Stimulated activated CD4-positive, alpha-beta T cell treated with anti-CD3 and anti-CD28 coated beads, Interleukin-15, amount 100 ng/mL, for 1 hour (primary cell): ENCODE data around the gene RTN4RL2.
"Not testable (repeated sequence)": the region's sequence is repeated elsewhere in the genome, so short reads cannot be mapped to it uniquely, and the experiment has no call there.

ENCODE experiments used
- DNase-seq, 2 donors: peaks; one replicate each; pipeline ENCODE4 v3.0.0-alpha.2; 2020; ENCODE audit warnings: low read depth in 1 of 2, low spot score in 1 of 2

Gene RTN4RL2

DNA sequence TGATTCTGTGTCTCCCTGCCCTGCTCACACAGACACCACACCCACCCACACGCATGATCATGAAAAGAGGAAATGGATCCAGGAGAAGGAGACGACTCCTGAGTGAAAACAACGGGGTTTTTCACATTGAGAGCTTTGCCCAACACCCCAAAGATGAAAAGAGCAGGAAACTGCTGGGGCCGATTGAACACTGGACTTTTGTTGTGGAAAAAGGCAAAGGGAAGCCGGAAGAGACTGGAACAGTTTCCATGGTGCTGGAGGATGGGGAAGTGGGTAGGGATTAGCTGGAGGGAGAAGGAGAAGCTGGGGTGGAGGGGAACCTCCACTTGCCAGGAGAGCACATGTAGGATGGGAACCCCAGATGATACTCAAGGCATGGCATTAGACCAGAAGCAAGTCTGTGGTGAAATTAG lies 28.2 kb upstream of the RTN4RL2 start:
- DNase-seq = no peak

DNA sequence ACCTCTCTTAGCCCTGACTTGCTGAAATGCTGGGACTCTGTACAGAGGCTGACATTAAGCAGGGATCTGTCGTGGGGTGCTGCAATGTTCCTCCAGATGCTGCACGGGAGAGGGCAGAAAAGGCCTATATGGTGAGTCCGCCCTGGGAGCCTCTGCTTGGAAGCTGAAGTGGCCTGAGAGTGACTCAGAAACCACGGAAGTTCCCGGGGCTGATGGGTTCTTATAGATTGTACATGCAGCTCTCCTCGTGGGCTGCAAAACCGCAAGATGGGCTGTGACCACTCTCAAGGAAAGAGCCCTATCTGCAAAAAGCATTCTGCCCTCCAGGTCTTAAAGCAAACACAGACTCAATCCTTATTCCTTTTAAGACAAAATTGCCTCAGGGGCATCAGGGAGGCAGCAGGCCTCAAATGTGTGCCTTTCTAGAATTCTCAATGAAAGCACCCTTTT lies 27.6 kb upstream of the RTN4RL2 start:
- no peak for DNase-seq

DNA sequence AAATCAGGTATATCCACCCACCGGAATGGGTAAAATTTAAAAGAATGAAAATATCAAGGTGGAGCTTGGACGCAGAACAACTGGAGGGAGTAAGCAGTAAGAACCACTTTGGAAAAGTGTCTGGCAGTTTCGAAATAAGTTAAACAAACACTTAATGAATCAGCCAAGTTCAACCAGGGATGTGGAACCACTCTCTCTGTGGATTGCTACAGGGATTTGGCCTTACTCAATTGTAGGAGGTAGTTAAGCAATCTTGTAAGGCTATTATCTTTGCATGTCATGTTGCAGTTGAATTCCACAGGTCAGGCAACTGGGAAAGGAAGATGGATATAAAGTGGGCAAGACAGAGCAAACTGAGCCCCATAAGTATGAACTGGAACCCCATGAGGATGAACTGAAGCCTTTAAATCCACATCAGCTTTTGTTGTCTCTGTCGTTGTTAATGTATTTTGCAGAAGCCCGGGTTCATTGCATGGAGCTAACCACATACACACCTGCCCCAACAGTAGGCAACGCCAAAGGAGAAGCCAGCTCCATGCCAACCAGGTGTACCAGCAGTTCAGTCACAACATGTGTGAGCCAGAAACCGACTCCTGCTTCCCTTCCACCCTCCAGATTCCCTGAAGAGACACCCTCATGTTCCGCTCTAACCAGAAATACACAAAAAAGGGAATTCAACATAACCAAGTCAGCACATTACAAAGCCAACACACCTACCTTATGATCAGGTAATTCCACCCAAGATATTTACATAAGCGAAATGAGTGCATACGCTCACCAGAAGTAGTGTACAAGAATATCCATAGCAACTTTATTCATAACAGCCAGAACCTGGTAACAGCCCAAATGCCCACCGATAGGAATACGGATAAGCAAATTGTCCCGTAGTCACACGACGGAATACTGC lies 25.4 kb upstream of the RTN4RL2 start:
- no peak for DNase-seq

DNA sequence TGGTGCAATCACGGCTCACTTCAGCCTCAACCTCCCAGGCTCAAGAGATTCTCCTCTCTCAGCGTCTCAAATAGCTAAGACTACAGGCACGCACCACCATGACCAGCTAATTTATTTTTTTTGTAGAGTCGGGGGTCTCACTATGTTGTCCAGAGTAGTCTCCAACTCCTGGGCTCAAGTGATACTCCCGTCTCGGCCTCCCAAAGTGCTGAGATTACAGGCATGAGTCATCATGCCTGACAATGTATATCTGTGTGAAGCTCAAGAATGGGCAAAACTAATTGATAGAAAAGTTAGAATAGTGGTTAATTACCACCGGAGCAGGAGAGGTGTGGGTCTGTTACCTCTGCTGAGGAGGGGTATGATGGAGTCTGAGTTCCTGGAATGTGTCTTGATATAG lies 24.3 kb upstream of the RTN4RL2 start:
- DNase-seq = no peak

DNA sequence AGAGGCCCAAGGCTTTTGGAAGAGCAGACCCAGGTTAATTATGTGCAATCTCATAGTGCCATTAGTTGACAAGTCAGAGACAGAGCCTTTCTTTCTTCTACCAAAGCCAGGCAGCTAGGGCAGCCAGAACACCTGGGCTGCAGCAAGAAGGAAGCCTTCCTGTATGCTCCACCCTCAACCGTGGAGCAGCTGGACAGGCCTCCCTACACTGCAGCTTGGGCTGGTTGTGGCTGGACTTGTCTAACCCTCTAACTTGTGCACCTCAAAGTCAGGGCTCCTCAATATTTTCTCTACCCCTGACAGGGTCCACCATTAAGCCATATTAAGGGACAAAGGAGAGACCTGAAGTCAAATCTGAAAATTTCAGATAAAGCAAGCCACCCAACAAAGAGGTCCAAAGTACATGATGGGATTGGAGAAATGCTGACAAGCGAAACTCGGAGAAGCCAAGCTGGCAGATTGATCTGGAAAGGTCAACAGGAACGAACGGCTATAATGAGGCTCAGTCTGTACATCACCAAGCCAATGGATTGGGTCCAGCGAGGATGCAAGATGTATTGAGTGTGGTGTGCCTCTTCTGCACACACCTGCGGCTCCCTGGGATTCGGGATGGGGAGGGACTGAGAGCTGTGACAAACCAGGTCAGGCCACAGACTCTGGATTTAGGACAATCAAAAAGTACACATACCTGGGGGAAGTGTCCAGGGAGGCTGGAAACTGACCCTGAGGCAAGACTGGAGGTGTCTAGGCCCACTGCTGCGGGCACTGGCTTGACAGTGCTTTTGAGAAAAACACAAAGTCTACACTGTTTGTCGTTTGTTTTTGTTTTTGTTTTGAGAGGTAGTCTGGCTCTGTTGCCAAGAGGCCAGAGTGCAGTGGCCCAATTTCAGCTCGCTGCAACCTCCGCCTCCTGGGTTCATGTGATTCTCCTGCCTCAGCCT lies 21.7 kb upstream of the RTN4RL2 start:
- DNase-seq = no peak

DNA sequence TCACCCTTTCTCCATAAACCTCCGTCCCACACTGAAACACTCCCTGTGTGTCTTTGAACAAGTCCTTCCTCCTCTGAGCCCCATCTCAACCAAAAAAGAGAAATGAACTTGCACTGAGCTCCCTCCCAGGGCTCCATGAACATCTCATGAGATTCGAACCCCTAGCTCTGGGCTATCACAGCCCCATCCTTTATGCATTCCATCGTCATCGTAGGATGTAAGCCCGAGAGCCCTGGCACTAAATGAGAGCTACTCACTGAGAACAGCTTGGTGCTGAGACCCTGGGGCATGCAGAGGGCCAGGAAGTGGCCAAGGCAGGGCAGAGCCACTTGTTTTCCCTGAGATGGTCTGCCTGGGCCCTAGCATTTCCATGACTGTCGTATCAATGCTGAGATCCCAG lies 20.5 kb upstream of the RTN4RL2 start:
- DNase-seq = no peak

DNA sequence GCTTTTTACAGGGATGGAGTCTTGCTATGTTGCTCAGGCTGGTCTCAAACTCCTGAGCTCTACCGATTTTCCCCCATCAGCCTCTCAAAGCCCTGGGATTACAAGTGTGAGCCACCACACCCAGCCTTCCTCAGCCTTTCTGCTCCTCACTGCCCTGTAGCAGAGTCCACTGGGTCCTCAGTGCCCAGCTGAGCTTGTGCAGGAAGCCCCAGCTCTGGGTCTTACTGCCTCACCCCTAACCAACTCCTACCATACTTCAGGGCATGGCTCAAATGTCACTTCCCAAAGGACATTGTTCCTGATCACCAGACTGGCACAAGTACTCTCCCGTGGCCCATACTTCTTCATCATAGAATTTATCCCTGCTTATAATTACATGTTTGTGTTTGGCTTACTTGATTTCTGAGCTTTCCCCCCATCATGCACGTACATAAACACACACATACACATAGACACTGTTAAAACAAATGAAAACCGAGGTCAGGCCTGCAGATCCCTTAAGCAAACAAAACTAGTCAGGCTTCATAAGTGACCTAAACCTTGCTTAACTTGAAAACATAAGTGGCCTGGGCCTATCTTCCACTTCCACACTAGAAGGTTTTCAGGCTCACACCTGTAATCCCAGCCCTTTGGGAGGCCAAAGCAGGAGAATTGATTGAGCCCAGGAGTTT lies 19.4 kb upstream of the RTN4RL2 start:
- no peak for DNase-seq

DNA sequence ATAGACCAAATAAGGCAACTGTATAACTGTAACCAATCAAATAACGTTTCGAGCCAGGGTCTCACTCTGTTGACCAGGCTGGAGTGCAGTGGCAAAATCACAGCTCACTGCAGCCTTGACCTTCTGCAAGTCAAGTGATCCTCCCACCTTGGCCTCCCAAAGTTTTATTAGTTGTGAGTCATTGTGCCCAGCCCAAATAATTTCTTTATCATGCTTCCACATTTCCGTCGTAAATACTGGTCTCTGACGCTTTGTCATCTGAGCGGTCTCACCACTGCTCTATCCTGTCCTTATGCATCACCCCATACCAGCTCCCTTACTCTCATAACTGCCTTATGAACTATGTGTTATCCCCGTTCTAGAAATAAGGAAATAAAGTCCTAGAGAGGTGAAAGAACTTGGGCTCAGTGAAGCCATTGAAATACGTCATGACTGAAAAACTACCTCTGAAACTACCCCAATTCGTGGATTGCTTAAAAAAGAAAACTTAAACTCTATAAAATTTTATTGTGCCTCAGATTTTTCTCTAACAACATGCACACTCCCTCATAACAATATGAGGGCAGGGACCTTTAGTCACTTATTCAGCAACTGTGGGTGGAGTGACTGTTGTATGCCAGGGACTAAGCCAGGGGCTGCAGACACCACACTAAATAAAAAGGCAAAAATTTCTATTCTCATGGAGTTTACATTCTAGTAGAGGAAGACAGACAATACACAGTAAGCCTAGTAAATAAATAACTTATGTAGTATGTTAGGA lies 15.8 kb upstream of the RTN4RL2 start:
- no peak for DNase-seq

DNA sequence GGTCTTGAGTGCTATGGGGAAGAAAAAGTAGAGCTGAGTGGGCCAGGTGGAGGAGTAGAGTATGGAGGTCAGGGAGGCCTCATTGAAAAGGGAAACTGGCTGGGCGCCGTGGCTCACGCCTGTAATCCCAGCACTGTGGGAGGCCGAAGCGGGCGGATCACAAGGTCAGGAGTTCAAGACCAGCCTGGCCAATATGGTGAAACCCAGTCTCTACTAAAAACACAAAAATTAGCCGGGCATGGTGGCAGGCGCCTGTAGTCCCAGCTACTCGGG lies 15.3 kb upstream of the RTN4RL2 start:
- not testable (repeated sequence) for DNase-seq

DNA sequence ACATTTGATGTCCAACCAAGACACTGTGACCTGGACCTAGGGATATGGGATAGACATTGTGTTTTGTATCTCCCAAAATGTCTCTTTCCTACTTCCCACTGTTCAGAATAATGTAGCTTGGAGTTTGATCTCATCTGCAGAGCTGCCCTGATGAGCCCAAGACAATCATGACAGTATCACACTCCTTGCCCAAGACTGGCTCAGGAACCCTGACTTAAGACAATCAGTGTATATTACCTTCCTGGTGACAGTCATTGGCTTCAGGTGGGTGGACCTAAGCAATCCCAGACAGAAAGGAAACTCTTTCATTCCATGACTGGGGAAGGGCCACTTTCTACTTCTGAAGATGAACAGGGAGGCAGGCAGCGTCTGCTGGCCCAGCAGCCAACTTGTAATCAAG lies 14.3 kb upstream of the RTN4RL2 start:
- no peak for DNase-seq

DNA sequence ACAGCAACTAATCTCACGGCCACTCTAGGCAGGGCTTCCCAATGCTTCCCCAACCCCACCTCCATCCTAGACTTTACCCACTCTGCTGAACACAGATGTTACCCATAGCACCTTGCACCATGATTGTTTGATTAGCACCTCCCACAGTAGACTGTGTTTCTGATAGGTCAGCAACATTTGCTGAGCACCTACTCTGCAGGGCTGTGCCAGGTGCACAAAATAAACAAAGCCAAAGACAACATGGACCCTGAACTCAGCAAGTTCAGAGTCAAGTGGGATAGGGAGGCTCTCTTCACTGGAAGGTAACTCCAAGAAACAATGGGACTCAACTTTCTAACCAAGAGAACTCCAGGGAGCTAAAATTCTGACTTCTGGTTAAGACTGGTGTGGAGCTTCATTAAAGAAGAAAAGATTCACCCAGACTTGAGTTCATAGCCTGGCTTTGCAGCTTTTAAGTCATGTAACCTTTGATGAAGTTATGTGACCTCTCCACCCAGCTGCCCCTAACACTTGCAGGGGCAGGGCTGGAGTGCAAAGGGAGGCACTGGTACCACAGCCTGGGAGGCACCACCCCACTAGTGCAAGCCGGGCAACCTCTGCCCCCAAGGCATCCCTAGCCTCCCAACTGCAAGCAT lies 6.7 kb upstream of the RTN4RL2 start:
- no peak for DNase-seq

DNA sequence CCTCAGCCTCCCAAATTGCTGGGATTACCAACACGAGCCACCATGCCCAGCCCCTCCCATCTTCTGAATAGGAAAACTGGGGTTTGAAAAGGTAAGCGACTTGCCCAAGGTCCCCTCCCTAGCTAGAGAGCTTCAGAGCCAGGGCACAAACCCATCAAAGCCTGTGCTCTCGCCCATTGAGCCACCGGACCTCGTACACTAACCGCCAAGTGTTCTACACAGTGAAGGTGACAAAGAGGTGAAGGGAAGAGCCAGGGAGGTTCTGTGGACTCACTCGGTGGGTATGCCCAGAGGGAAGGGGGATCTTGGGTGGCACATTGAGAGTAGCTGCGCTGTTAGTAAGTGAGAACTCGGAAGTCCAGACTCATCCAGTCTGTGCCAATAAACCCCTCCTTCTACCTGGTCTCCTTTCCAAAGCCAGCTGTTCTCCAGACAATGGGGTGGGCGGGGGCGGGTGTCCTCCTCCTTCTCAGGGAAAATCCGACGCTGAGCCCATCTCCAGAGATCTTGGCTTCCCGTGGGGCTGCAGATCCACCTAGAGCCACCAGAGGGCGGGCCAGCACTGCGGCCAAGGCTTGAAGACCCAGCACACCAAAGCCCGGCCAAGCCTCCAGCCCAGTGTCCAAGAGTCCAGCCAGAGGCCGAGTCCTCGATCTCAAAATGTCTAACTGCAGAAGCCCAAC lies 3.2 kb upstream of the RTN4RL2 start:
- peak; percentile 39 to 68 for DNase-seq

DNA sequence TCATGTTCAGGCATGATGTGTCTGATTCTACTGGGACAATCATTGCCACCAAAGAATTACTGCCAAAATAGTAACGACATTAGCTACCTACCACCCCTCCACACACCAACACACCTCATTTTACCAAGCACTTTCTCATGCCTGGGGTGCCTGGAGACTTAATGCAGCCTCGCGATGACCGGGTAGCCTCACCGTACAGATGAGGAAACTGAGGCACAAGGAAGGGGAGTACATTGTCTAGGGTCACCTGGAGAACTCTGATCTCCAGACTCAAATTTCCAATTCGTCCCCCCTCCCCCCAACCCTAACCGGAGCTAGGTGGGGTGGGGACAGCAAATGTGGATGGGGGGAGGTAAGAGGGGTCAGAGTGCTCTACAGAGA lies 2.7 kb upstream of the RTN4RL2 start:
- no peak for DNase-seq

DNA sequence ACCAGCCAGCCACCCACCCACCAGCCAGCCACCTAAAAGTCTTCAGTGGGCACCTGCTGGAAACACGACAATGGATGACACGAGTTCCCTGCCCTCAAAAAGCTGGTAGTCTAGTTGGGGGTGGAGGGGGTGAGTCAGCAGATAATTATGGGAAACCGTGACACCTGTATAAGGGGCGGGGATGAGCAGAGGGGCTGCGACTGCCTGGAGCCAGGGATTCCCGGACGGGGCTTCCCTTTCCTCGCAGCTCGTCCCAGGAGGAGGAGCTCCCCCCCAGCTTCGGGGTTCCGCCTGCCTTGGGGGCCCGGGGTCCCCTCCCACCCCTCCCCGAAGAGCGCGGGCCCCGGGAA lies 2.3 kb upstream of the RTN4RL2 start:
- no peak for DNase-seq

DNA sequence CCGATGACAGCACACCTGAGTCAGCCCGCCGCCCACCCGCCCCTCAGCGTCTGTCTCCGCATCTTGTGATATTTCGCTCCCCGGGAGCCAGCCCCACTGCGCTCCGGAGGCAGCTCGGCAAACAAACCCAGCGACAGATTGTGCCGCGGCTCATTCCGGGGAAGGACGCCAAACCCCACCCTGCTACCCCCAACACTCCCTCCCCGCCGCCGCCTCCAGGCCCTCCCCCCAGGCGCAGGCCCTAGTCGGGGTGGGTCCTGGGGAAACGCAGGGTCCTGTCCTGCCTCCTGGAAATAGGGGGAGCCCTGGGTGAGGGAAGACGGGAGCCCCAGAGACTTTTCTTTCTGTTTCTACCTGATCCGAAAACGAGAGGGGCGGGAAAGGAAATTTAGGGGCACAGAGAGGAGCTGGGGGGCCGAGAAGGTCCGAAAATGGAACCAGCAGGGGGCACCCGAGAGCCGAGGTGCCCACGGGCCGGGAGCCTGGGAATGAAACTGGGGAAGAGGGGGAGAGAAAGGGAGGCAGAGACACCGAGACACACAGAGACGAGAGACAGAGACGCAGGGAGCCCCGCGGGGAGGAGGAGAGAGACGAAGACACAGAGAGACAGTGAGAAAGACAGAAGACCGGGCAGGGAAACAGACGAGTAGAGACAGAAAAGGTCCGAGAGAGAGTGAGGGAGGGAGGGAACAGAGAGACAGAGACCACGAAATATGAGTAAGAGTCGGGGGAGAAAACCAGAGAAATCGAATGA lies 1.7 kb upstream of the RTN4RL2 start:
- peak in 1 of 2 donors; percentile 61 for DNase-seq

DNA sequence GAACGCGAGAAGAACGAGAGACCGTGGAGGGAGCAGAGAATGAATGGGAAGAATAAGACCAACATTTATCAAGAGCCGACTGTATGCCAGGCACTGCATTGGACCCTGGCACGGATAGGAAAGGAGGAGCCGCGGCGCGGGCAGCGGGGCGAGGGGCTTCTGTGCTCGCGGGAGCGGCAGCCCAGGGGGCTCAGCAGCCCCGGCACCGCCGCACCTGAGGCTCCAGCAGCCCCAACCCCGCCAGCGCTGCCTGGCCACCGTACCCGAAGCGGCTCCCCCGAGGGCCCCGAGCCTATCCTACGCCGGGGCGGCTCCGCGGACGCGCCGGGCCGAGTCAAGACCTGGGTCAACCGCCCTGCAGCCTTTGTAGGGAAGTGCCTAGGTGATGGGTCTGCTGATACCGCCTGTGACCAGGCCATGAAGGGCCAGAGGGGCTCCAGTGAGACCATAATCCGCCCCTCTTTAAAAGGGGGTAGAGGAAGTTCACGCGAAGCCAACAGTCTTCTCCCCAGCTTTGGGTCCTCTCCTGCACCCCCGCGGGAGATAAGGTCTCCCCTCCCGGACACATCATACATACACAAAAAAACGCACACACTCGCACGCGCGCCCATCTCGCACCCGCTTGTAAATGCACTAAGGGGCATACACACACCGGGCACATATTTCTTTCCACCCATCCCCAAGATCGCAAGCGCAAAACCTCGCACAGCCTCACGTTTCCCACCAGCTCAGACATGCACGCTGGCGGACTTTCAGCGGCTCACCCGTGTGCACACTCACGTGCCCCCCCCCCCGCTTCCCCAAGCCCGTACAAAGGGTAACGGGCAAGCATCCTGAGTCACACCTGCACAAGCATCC lies 935 bp upstream of the RTN4RL2 start:
- DNase-seq = peak in 1 of 2 donors; percentile 12

DNA sequence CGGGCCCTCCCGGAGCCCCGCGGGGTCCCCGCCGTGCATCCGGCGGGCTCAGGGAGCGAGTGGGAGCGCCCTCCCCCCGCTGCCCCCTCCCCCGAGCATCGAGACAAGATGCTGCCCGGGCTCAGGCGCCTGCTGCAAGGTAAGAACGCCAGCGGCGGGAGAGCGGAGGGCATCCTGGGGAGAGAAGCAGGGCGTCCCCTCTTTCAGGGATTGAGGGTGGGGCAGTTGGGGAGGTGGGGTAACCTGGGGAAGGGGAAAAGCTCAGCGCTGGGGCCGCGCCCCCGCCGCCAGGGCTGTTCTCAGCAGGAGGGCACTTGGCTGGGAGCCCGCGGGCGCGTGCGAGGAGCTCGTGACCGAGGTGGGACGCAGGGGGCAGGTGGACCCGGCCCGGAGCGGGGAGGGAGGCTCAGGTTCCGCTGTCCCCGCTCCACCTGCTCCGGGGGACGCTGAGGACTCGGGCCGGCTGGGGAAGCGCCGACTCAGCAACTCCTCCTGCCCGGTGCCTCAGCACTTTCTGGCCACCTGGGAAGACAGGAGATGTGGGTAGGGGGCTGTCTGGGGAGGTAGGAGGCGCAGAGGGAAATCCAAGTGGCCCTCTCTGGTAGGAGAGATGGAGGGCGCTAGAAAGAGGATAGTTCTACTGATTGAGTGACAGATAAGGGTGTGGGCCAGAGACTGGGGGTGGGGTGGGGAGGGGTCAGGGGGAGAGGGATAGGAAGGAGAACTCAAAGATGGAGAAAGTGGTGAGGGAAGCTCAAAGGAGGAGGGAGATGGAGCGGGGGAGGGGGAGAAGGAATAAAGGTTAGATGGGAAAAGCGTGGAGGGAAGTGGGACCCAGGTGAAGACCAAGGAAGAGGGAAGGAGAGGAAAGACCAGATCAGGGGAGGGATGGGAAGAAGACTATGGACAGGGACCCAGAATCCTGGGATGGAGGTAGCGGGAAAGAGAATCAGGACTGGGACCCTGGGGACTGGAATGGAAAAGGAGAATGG lies 726 bp downstream of the RTN4RL2 start:
- DNase-seq = no peak
